ENCODE measurements around the gene DDX42. TPM values are rescaled to one million over a fixed set of nuclear protein-coding genes. Genes with fewer than 3 reads are reported as not detected.

DDX42 gene
- total RNA-seq, 1 experiment from 2014 or later: 174 TPM

DNA sequence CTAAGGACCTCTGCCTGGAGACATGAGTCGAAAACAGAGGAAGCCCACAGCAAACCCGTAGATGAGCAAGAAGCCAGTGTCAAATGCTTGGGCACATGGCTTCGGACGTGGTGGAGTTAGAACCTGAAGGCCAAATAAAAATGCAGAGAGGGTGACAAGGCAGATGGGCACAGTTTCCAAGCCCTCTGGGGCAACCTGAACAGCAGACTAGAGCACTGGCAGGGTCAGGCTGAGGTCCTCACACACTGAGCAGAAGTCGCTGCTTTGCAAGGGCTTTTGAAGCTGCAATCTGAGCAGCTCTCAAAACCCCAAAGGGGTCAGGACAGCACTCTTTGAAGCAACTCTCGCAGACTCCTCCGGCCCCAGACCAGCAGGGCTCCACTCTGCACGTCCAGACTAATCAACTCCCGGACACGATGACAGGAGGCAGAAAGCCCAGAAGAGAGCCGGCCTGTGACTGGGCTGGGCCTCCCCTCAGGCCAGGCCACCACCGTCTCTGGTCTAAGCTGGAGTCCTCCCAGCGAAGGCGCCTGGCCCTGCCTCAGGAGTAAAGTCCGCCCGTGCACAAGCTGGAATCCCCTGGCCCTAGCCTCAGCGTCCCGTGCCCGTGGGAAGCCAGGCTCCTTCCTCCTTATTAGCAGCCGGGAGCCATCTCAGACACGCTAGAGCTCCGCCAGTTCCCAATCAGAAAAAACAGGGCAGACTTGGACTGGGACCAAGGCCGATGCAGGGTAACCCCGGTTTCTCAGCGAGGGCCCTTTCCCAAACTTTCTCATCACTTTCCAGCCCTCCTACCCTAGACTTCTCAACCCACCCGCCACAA is 67.6 kb downstream of the DDX42 start:
- no peak overlapping the region for H2AFZ ChIP-seq (ENCODE audit: low read depth, low read length, poor library complexity, severe bottlenecking)

DNA sequence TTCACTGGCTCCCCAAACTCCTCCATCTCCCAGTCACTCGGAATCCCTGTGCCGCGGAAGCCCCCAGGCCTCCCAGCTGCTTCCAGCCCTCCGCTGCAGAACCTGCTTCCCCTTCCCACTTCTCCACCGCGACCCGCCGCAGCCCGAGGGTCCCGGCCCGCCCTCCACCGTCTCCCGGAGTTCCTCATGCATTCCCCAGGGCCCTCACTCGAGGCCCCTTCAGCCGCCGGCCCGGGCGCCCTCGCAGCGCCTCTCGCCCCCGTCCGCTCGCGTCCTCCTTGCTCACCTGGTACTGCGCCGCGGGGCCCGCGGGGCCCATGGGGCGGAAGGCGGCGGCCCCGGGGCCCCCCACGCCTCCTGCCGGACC is 68.2 kb downstream of the DDX42 start:
- peaks cover 52% of the 10 kb centered on the region for H3K79me2 ChIP-seq (ENCODE audit: insufficient read depth, low read length)
- peaks cover 40 to 46% of the 10 kb centered on the region in 2 experiments for H3K4me1 ChIP-seq (ENCODE audit: control insufficient read depth in 1 of 2, insufficient read depth in 2 of 2, low read length in 2 of 2)
- intact Hi-C loops (cut with micrococcal nuclease): loop anchor here (2.0 to 5.0 kb wide), 2 partner anchors 69 to 220 kb away; partner anchors contain the start of genes CCDC47 and MAP3K3
- ChIA-PET RAD21 (ENCODE audit: low non-redundant PET in 1 of 2, low total read pairs in 2 of 2, uncharacterized antibody in 2 of 2, unreplicated experiment in 2 of 2) (no interaction called here), CTCF (interaction anchor here (1.9 kb wide), 1 partner anchor 24 kb away, joined by 6 read pairs; no protein-coding TSS in a partner anchor), POLR2A (no interaction called here)
- no peaks in the 10 kb centered on the region for H3K9me3 ChIP-seq (ENCODE audit: control insufficient read depth in 1 of 2, insufficient read depth in 1 of 2, low read depth in 1 of 2, low read length in 2 of 2)
- no peak for DNase-seq (ENCODE audit: low read depth, low spot score)
- no peak overlapping the region for H2AFZ ChIP-seq (ENCODE audit: low read depth, low read length, poor library complexity, severe bottlenecking)
- peak overlapping the region; percentile 92 to 95 for H3K4me3 ChIP-seq (replicated peaks in 1 of 2; ENCODE audit: low read depth in 1 of 2, low read length in 2 of 2)
- H3K36me3 ChIP-seq (ENCODE audit: control insufficient read depth in 1 of 2, insufficient read depth in 2 of 2, low read length in 2 of 2): peaks cover under 1 to 4% of the 10 kb centered on the region in 2 experiments; a peak in 2 of 4 replicates
- peak overlapping the region; percentile 96 for H3K27ac ChIP-seq (ENCODE audit: low read depth, low read length)
- H3K4me2 ChIP-seq (ENCODE audit: low read length): peak overlapping the region; percentile 89
- no peaks in the 10 kb centered on the region for H3K27me3 ChIP-seq (ENCODE audit: insufficient read depth, low read length)
- no TSS peak for BruUV-seq (replicated peaks)
- no peaks in the 10 kb centered on the region for H3K9me2 ChIP-seq (ENCODE audit: insufficient read depth)
- ATAC-seq: peak; percentile 15
- H3K9ac ChIP-seq (ENCODE audit: low read length): peak overlapping the region; percentile 98
- TF ChIP-seq EZH2 (IDR thresholded peaks at IDR 0.05) (no peak), EGR1 (IDR thresholded peaks at IDR 0.05; ENCODE audit: low read depth) (no peak), EZH2phosphoT487 (IDR thresholded peaks at IDR 0.05; ENCODE audit: borderline replicate concordance) (no peak), ZFX (IDR thresholded peaks at IDR 0.05) (peak; percentile 97)
- TF ChIP-seq, protein P1, sequence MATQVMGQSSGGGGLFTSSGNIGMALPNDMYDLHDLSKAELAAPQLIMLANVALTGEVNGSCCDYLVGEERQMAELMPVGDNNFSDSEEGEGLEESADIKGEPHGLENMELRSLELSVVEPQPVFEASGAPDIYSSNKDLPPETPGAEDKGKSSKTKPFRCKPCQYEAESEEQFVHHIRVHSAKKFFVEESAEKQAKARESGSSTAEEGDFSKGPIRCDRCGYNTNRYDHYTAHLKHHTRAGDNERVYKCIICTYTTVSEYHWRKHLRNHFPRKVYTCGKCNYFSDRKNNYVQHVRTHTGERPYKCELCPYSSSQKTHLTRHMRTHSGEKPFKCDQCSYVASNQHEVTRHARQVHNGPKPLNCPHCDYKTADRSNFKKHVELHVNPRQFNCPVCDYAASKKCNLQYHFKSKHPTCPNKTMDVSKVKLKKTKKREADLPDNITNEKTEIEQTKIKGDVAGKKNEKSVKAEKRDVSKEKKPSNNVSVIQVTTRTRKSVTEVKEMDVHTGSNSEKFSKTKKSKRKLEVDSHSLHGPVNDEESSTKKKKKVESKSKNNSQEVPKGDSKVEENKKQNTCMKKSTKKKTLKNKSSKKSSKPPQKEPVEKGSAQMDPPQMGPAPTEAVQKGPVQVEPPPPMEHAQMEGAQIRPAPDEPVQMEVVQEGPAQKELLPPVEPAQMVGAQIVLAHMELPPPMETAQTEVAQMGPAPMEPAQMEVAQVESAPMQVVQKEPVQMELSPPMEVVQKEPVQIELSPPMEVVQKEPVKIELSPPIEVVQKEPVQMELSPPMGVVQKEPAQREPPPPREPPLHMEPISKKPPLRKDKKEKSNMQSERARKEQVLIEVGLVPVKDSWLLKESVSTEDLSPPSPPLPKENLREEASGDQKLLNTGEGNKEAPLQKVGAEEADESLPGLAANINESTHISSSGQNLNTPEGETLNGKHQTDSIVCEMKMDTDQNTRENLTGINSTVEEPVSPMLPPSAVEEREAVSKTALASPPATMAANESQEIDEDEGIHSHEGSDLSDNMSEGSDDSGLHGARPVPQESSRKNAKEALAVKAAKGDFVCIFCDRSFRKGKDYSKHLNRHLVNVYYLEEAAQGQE (IDR thresholded peaks at IDR 0.05; ENCODE audit: low read depth): no peak
- TF ChIP-seq, protein P2, sequence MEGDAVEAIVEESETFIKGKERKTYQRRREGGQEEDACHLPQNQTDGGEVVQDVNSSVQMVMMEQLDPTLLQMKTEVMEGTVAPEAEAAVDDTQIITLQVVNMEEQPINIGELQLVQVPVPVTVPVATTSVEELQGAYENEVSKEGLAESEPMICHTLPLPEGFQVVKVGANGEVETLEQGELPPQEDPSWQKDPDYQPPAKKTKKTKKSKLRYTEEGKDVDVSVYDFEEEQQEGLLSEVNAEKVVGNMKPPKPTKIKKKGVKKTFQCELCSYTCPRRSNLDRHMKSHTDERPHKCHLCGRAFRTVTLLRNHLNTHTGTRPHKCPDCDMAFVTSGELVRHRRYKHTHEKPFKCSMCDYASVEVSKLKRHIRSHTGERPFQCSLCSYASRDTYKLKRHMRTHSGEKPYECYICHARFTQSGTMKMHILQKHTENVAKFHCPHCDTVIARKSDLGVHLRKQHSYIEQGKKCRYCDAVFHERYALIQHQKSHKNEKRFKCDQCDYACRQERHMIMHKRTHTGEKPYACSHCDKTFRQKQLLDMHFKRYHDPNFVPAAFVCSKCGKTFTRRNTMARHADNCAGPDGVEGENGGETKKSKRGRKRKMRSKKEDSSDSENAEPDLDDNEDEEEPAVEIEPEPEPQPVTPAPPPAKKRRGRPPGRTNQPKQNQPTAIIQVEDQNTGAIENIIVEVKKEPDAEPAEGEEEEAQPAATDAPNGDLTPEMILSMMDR (IDR thresholded peaks at IDR 0.05 in 2 of 3, conservative IDR thresholded peaks at IDR 0.05 in 1 of 3; ENCODE audit: borderline replicate concordance in 1 of 3, insufficient read depth in 1 of 3, low read depth in 2 of 3, low read length in 2 of 3): no peak
- no peaks in the 10 kb centered on the region for H4K20me1 ChIP-seq (ENCODE audit: insufficient read depth)

More for the DNA sequence above, 67.6 kb downstream of the DDX42 start:
- TSS peak; percentile 59 for BruUV-seq (replicated peaks)
- H3K4me1 ChIP-seq (ENCODE audit: control insufficient read depth in 1 of 2, insufficient read depth in 2 of 2, low read length in 2 of 2): peaks cover 40 to 46% of the 10 kb centered on the region in 2 experiments
- no peaks in the 10 kb centered on the region for H3K27me3 ChIP-seq (ENCODE audit: insufficient read depth, low read length)
- peak overlapping the region; percentile 89 for H3K4me2 ChIP-seq (ENCODE audit: low read length)
- DNase-seq (ENCODE audit: low read depth, low spot score): no peak
- peak overlapping the region; percentile 98 for H3K9ac ChIP-seq (ENCODE audit: low read length)
- peaks cover 7 to 10% of the 10 kb centered on the region in 2 experiments; a peak in 3 of 4 replicates for H3K36me3 ChIP-seq (ENCODE audit: control insufficient read depth in 1 of 2, insufficient read depth in 2 of 2, low read length in 2 of 2)
- H3K9me2 ChIP-seq (ENCODE audit: insufficient read depth): no peaks in the 10 kb centered on the region
- no peaks in the 10 kb centered on the region for H4K20me1 ChIP-seq (ENCODE audit: insufficient read depth)
- ChIA-PET CTCF (interaction anchor here (1.9 kb wide), 1 partner anchor 25 kb away, joined by 6 read pairs; no protein-coding TSS in a partner anchor), POLR2A (no interaction called here), RAD21 (ENCODE audit: low non-redundant PET in 1 of 2, low total read pairs in 2 of 2, uncharacterized antibody in 2 of 2, unreplicated experiment in 2 of 2) (no interaction called here)
- TF ChIP-seq TCF7L2 (IDR thresholded peaks at IDR 0.05; ENCODE audit: borderline replicate concordance, extremely low read depth, insufficient read depth, insufficient read length) (no peak), ZNF274 (IDR thresholded peaks at IDR 0.05; ENCODE audit: low read depth, low read length) (no peak)
- TF ChIP-seq, protein P3, sequence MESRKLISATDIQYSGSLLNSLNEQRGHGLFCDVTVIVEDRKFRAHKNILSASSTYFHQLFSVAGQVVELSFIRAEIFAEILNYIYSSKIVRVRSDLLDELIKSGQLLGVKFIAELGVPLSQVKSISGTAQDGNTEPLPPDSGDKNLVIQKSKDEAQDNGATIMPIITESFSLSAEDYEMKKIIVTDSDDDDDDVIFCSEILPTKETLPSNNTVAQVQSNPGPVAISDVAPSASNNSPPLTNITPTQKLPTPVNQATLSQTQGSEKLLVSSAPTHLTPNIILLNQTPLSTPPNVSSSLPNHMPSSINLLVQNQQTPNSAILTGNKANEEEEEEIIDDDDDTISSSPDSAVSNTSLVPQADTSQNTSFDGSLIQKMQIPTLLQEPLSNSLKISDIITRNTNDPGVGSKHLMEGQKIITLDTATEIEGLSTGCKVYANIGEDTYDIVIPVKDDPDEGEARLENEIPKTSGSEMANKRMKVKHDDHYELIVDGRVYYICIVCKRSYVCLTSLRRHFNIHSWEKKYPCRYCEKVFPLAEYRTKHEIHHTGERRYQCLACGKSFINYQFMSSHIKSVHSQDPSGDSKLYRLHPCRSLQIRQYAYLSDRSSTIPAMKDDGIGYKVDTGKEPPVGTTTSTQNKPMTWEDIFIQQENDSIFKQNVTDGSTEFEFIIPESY (IDR thresholded peaks at IDR 0.05; ENCODE audit: extremely low read depth, insufficient replicate concordance, low read length): no peak
- no peak; the same call in 1 of the 2 replicates for ATAC-seq
- intact Hi-C loops (cut with micrococcal nuclease): loop anchor here (2.0 to 5.0 kb wide), 2 partner anchors 69 to 219 kb away; partner anchors contain the start of genes CCDC47 and MAP3K3
- peak overlapping the region; percentile 96 for H3K27ac ChIP-seq (ENCODE audit: low read depth, low read length)
- H3K9me3 ChIP-seq (ENCODE audit: control insufficient read depth in 1 of 2, insufficient read depth in 1 of 2, low read depth in 1 of 2, low read length in 2 of 2): no peaks in the 10 kb centered on the region
- H3K4me3 ChIP-seq (replicated peaks in 1 of 2; ENCODE audit: low read depth in 1 of 2, low read length in 2 of 2): peak overlapping the region; percentile 92 to 95
- H3K79me2 ChIP-seq (ENCODE audit: insufficient read depth, low read length): peaks cover 58% of the 10 kb centered on the region
